ENCODE measurements around the gene GALK2. TPM values are rescaled to one million over a fixed set of nuclear protein-coding genes. Genes with fewer than 3 reads are reported as not detected.

The GALK2 gene
- total and polyA plus RNA-seq, 2 of the 4 experiments (the other 2 are of a cell fraction), result 27.0 to 63.6 TPM

GRCh38 chr15:49288391-49288790 lies 118.3 kb downstream of the GALK2 start:
- peak overlapping the region; percentile 21; the same call in 1 of the 2 replicates for H4K91ac ChIP-seq (ENCODE audit: insufficient read depth, low read depth, low read length)
- H3K4me1 ChIP-seq (ENCODE audit: control insufficient read depth, insufficient read depth, low read length), result no peaks in the 10 kb centered on the region
- peaks cover 4% of the 10 kb centered on the region in 2 experiments; a peak in 1 of 4 replicates for H3K79me1 ChIP-seq (ENCODE audit: low read depth in 1 of 2, low read length in 2 of 2)
- CTCF ChIA-PET, result no interaction called here
- no peak overlapping the region for H2AK9ac ChIP-seq (replicated peaks; ENCODE audit: low read depth, low read length, poor library complexity)
- 78% methylated on average over 2 of the region's 2 CpGs; no CpG with 5 or more reads in 1 of the 2 experiments for WGBS, 2 experiments (ENCODE audit: extremely low coverage in 2 of 2, insufficient read length in 1 of 2)
- H3K27me3 ChIP-seq (ENCODE audit: control insufficient read depth, insufficient read depth, low read length), result no peaks in the 10 kb centered on the region
- peak overlapping the region; percentile 34 for H4K5ac ChIP-seq (ENCODE audit: low read depth, low read length)
- peak overlapping the region; percentile 43; the same call in 1 of the 2 replicates for H3K27ac ChIP-seq (ENCODE audit: insufficient read depth, low read length)
- no peaks in the 10 kb centered on the region for H4K20me1 ChIP-seq (ENCODE audit: insufficient read depth, low read length)
- TF ChIP-seq USF2 (IDR thresholded peaks at IDR 0.05; ENCODE audit: low read depth, low read length) (no peak), NFE2L2 (IDR thresholded peaks at IDR 0.05; ENCODE audit: low read depth, low read length) (no peak), POLR2A (IDR thresholded peaks at IDR 0.05; ENCODE audit: low read depth, low read length) (no peak), MXI1 (IDR thresholded peaks at IDR 0.05; ENCODE audit: borderline replicate concordance, low read depth, low read length) (no peak), CHD1 (IDR thresholded peaks at IDR 0.05; ENCODE audit: low read depth, low read length) (no peak), SMC3 (IDR thresholded peaks at IDR 0.05; ENCODE audit: low read depth, low read length) (no peak), RCOR1 (IDR thresholded peaks at IDR 0.05; ENCODE audit: insufficient replicate concordance, low read length) (no peak), RAD21 (IDR thresholded peaks at IDR 0.05; ENCODE audit: low read length) (no peak), FOS (IDR thresholded peaks at IDR 0.05; ENCODE audit: low read depth, low read length) (no peak), CTCF (conservative IDR thresholded peaks at IDR 0.05; ENCODE audit: low read depth, low read length) (no peak), CEBPB (IDR thresholded peaks at IDR 0.05; ENCODE audit: low read depth, low read length) (no peak), ELK1 (IDR thresholded peaks at IDR 0.05; ENCODE audit: borderline replicate concordance, low read depth, low read length) (no peak), BHLHE40 (IDR thresholded peaks at IDR 0.05; ENCODE audit: low read depth, low read length) (no peak), MAZ (IDR thresholded peaks at IDR 0.05; ENCODE audit: borderline replicate concordance, low read depth, low read length) (no peak), RFX5 (IDR thresholded peaks at IDR 0.05; ENCODE audit: low read depth, low read length) (no peak), MAFK (IDR thresholded peaks at IDR 0.05; ENCODE audit: low read depth, low read length) (no peak)
- intact Hi-C loops (cut with micrococcal nuclease) (no loop called here), in situ Hi-C loops (cut with MboI; ENCODE audit: low sequenced_read_pairs) (no loop called here), dilution Hi-C loops (cut with HindIII; ENCODE audit: low sequenced_read_pairs, unreplicated experiment) (no loop called here)
- no TSS peak for BruUV-seq (replicated peaks)
- POLR2A ChIA-PET (ENCODE audit: unreplicated experiment), result no interaction called here
- H3K4me2 ChIP-seq (ENCODE audit: low read depth, low read length), result no peak overlapping the region
- no peak overlapping the region; the same call in 1 of the 2 replicates for H3K18ac ChIP-seq (ENCODE audit: low read depth, low read length)
- H3K14ac ChIP-seq (replicated peaks; ENCODE audit: low read depth, low read length), result no peak overlapping the region
- H3K4ac ChIP-seq (ENCODE audit: low read depth, low read length), result no peak overlapping the region; the same call in 1 of the 2 replicates
- H3K9ac ChIP-seq (ENCODE audit: low read depth, low read length), result no peak overlapping the region
- DNase-seq, result no peak
- H3K4me3 ChIP-seq (ENCODE audit: insufficient read depth, low read depth, low read length), result no peak overlapping the region
- peaks cover 6% of the 10 kb centered on the region for H3K36me3 ChIP-seq (ENCODE audit: control insufficient read depth, insufficient read depth, low read length)
- peaks cover 2% of the 10 kb centered on the region; the same call in 1 of the 2 replicates for H3K9me1 ChIP-seq (ENCODE audit: insufficient read depth, low read length)
- H3K56ac ChIP-seq (ENCODE audit: extremely low read depth, insufficient read depth, low read length), result no peak overlapping the region
- no peak overlapping the region for H2BK5ac ChIP-seq (ENCODE audit: low read depth, low read length, poor library complexity, severe bottlenecking)
- H3K23ac ChIP-seq (ENCODE audit: low read depth, low read length), result no peak overlapping the region
- ATAC-seq (ENCODE audit: low read depth), result no peak
- no peak overlapping the region for H2BK15ac ChIP-seq (ENCODE audit: low read depth, low read length)
- no peaks in the 10 kb centered on the region for H3K9me3 ChIP-seq (ENCODE audit: control insufficient read depth, insufficient read depth, low read length)
- peak overlapping the region in 1 of 2 experiments; percentile 17; a peak in 1 of 4 replicates for H4K8ac ChIP-seq (ENCODE audit: low read depth in 2 of 2, low read length in 2 of 2)
- no peak overlapping the region for H2AFZ ChIP-seq (replicated peaks; ENCODE audit: low read length, poor library complexity)
- H2BK20ac ChIP-seq (ENCODE audit: low read depth, low read length), result no peak overlapping the region; the same call in 1 of the 2 replicates
- peak overlapping the region; percentile 51; the same call in 1 of the 2 replicates for H2AK5ac ChIP-seq (ENCODE audit: low read depth, low read length)
- peak overlapping the region; percentile 14; the same call in 1 of the 2 replicates for H2BK120ac ChIP-seq (ENCODE audit: low read depth, low read length)
